Gastroesophageal sphincter (tissue), 4 donors: ENCODE measurements around the gene CCT8. TPM values are rescaled to one million over a fixed set of nuclear protein-coding genes. Genes with fewer than 3 reads are reported as not detected.

Experiments used
- ATAC-seq: fragments of 150-250 bp; one replicate; pipeline ENCODE4 v1.9.1; 2016; ENCODE audit warnings: mild to moderate bottlenecking, moderate library complexity
- H3K27ac ChIP-seq, 4 donors: fragments of 200-600 bp; sonication (generic) in 3 of 4; 1 replicate in 3 of 4; 2 replicates in 1 of 4; pipeline ENCODE4 v1.5.1; 2016 to 2019
- H3K27me3 ChIP-seq: fragments of 200-600 bp; sonication (generic); one replicate; pipeline ENCODE4 v1.5.1; 2019
- H3K36me3 ChIP-seq, 2 donors: fragments of 200-600 bp; sonication (generic); one replicate each; pipeline ENCODE4 v1.5.1; 2019; ENCODE audit warnings: control low read depth in 1 of 2
- H3K4me1 ChIP-seq, 3 donors: fragments of 200-600 bp; sonication (generic); 1 replicate in 2 of 3; 2 replicates in 1 of 3; pipeline ENCODE4 v1.5.1; 2016 to 2019; ENCODE audit warnings: control low read depth in 2 of 3
- H3K4me3 ChIP-seq, 2 donors: fragments of 200-600 bp; sonication (generic); one replicate each; pipeline ENCODE4 v1.5.1; 2019; ENCODE audit warnings: mild to moderate bottlenecking in 1 of 2, moderate library complexity in 1 of 2
- H3K9me3 ChIP-seq, 3 donors: fragments of 200-600 bp; sonication (generic); one replicate each; pipeline ENCODE4 v1.5.1; 2017 to 2019; ENCODE audit warnings: control low read depth in 2 of 3
- EP300 ChIP-seq: sonication (generic); formaldehyde crosslinking; IDR thresholded peaks from one replicate; pipeline ENCODE4 v1.6.1; 2017; ENCODE audit warnings: antibody characterized with exemption, mild to moderate bottlenecking
- POLR2A ChIP-seq, 2 donors: fragments of 450-650 bp; IDR thresholded peaks; one replicate each; pipeline ENCODE4 v1.6.1; 2017; ENCODE audit warnings: antibody characterized with exemption in 2 of 2, mild to moderate bottlenecking in 2 of 2, moderate library complexity in 1 of 2
- POLR2AphosphoS5 ChIP-seq: sonication (generic); formaldehyde crosslinking; IDR thresholded peaks from one replicate; pipeline ENCODE4 v1.6.1; 2017; ENCODE audit warnings: antibody characterized with exemption
- WGBS, 2 donors: methylation state at CpG; one replicate each; pipeline ENCODE4 v1.1.5; 2018; ENCODE audit warnings: low coverage in 1 of 2; 5-methylcytosine and 5-hydroxymethylcytosine counted together
- total RNA-seq, 4 donors: library from RNA; depleted of rRNA; stranded (reverse); fragments of >200 nt; gene quantifications; one replicate each; pipeline ENCODE4 v1.1.0, GENCODE V29; 2016
- TF ChIP-seq, protein P1 (sequence below), 4 experiments: fragments of 200-600 bp in 2 of 4; fragments of 450-650 bp in 2 of 4; sonication (generic) in 1 of 4; IDR thresholded peaks; one replicate each; pipeline ENCODE4 v1.5.1; 2017 to 2019; ENCODE audit warnings: antibody characterized with exemption in 4 of 4, mild to moderate bottlenecking in 2 of 4, moderate library complexity in 2 of 4

Gene CCT8, protein sequence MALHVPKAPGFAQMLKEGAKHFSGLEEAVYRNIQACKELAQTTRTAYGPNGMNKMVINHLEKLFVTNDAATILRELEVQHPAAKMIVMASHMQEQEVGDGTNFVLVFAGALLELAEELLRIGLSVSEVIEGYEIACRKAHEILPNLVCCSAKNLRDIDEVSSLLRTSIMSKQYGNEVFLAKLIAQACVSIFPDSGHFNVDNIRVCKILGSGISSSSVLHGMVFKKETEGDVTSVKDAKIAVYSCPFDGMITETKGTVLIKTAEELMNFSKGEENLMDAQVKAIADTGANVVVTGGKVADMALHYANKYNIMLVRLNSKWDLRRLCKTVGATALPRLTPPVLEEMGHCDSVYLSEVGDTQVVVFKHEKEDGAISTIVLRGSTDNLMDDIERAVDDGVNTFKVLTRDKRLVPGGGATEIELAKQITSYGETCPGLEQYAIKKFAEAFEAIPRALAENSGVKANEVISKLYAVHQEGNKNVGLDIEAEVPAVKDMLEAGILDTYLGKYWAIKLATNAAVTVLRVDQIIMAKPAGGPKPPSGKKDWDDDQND
- 100 to 1,000 TPM in 1 of 4 donors, 10 to 100 TPM in 3; 90.6 to 133 (median 90.9) TPM for total RNA-seq

DNA sequence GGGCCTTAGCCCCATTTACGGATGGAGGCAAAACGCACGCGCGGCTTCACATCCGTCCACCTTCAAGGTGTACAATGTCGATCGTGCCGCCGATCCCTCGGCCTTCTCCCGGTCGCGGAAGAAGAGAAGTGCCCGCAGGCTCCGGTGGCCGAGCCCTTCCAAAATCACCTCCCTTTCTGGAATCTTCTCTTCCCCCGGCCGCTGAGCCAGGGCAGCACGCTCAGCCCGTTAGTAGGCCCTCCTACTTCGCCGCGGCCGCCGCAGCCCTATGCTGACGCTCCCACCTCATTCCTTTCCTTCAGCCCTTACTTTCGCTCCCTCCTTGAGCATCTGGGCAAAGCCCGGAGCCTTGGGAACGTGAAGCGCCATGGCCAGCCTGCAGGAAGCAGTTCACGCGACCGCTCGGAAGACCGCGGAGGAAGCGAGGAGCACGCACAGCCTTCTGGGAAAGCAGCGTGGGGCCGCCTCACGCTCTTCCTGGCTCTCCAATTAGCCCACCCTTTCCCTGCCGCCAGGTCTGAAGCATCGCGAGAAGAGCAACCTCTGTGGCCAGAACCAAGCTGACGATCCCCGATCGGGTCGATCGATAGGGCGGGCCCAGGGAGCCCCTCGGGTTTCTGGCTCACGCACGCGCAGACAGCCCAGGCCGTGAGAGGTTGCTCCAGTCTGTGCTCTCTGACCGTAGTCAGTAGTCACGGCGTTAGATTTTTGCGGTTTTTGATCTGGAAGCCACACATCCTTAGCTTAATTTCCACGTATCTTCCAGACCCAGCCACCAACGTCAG is at the start of gene CCT8:
Gene CCT8, minus strand, starts transcription at position 427 of the 785 bp plus-strand sequence. Its CDS starts 58 bp downstream, at position 369.
- Histone ChIP-seq H3K9me3 (no peaks in the 10 kb centered on the region), H3K27me3 (no peaks in the 10 kb centered on the region), H3K36me3 (peaks cover 0 to 14% of the 10 kb centered on the region in 2 donors), H3K4me1 (peaks cover 0 to 54% (median 14%) of the 10 kb centered on the region in 3 donors), H3K27ac (peak within 1 kb of the TSS; percentile 76 to 96 (median 91)), H3K4me3 (peak within 1 kb of the TSS; percentile 88)
- TF ChIP-seq POLR2A (IDR thresholded peaks at IDR 0.05) (peak; percentile 69 to 80), POLR2AphosphoS5 (peak; percentile 92), EP300 (no peak)
- TF ChIP-seq, protein P1, sequence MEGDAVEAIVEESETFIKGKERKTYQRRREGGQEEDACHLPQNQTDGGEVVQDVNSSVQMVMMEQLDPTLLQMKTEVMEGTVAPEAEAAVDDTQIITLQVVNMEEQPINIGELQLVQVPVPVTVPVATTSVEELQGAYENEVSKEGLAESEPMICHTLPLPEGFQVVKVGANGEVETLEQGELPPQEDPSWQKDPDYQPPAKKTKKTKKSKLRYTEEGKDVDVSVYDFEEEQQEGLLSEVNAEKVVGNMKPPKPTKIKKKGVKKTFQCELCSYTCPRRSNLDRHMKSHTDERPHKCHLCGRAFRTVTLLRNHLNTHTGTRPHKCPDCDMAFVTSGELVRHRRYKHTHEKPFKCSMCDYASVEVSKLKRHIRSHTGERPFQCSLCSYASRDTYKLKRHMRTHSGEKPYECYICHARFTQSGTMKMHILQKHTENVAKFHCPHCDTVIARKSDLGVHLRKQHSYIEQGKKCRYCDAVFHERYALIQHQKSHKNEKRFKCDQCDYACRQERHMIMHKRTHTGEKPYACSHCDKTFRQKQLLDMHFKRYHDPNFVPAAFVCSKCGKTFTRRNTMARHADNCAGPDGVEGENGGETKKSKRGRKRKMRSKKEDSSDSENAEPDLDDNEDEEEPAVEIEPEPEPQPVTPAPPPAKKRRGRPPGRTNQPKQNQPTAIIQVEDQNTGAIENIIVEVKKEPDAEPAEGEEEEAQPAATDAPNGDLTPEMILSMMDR (IDR thresholded peaks at IDR 0.05), result no peak
- ATAC-seq, result peak; percentile 98
- 0% methylated on average over 6 to 13 of the region's 62 CpGs for WGBS, 2 donors

DNA sequence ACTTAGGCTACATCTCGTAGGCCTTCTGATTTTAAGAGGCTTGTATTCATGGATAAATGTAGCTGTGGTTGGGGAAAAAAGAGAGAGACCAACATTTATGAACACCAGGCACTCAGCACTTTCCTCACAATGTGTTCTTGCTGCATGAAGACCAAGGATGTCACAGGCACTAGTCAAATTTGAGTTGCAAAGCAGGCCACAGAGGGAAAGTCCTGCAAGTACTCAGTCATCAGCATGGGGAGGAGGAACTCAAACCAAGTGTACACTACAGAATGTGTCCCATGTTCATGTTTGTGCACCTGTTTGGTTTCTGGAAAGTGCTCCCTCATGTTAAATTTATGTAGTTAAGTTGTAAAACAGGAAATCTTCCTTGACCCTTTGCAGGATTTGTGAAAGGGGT is 48.3 kb upstream of the CCT8 start:
- Histone ChIP-seq H3K9me3 (no peaks in the 10 kb centered on the region), H3K4me1 (no peaks in the 10 kb centered on the region), H3K27ac (no peak overlapping the region), H3K27me3 (no peaks in the 10 kb centered on the region), H3K4me3 (no peak overlapping the region), H3K36me3 (no peaks in the 10 kb centered on the region)
- TF ChIP-seq, protein P1 (IDR thresholded peaks at IDR 0.05), result no peak
- TF ChIP-seq POLR2A (IDR thresholded peaks at IDR 0.05), result no peak
- no peak for TF ChIP-seq POLR2AphosphoS5
- no peak for TF ChIP-seq EP300
- 78% methylated on average over 1 of the region's 1 CpG; no CpG with 5 or more reads in 1 of the 2 donors for WGBS, 2 donors
- no peak for ATAC-seq

DNA sequence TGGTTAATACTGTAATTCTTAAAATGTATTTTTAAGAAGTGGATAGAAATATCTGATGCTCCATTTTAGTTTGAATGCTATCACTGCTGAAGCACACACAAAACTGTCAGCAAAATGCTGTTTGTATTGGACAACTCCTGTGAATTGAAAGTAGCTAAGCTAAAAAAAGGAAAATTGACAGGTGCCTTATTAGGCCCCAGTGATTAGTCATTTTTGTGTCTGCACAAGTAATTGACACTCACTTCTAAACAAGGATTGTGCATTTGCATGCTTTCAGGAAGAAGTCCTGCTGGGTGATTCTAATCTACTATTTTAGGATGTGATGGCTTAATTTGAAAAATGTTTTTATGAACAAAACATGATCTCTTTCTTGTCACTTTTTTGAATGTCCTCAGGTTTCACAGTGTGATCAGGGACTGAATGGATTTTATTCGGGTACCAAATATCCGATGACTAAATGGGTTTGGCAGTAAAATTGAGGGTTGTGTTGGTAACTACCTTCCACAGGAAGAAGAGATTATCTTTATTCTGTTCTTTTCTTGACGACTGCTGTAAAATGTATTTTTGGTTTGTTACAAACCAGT is 44.0 kb upstream of the CCT8 start:
- no peaks in the 10 kb centered on the region for H3K4me1 ChIP-seq
- H3K27me3 ChIP-seq, result no peaks in the 10 kb centered on the region
- H3K4me3 ChIP-seq, result no peak overlapping the region
- no peak for ATAC-seq
- no peaks in the 10 kb centered on the region for H3K9me3 ChIP-seq
- no peaks in the 10 kb centered on the region for H3K36me3 ChIP-seq
- no peak overlapping the region for H3K27ac ChIP-seq
- no peak for TF ChIP-seq POLR2A (IDR thresholded peaks at IDR 0.05)
- TF ChIP-seq, protein P1 (IDR thresholded peaks at IDR 0.05), result no peak
- TF ChIP-seq POLR2AphosphoS5, result no peak
- TF ChIP-seq EP300, result no peak
- WGBS, 2 donors, result 83 to 93% methylated on average over 3 of the region's 3 CpGs

DNA sequence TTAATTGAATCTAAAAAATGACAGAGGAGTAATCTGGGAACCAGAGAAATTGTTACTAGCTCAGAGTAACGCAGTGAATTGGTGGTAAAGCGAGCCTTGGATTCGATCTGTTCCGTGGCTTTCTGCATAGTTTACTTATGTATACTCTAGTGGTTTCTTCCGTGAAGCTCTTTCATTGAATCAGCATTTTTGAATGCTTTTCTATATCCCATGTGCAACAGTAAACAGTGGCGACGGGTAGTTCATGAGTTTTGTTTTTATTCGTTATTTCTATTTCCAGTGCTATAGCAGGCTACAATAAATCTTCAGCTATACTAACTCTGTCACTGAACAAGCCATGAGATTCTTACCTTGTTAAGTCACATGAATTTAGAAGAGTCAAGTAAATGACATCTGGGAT is 42.5 kb upstream of the CCT8 start:
- H3K9me3 ChIP-seq, result no peaks in the 10 kb centered on the region
- no peaks in the 10 kb centered on the region for H3K27me3 ChIP-seq
- WGBS, 2 donors, result 78 to 81% methylated on average over 8 of the region's 8 CpGs
- H3K27ac ChIP-seq, result no peak overlapping the region
- no peaks in the 10 kb centered on the region for H3K4me1 ChIP-seq
- H3K4me3 ChIP-seq, result no peak overlapping the region
- TF ChIP-seq, protein P1 (IDR thresholded peaks at IDR 0.05), result no peak
- TF ChIP-seq POLR2A (IDR thresholded peaks at IDR 0.05) (no peak), EP300 (no peak), POLR2AphosphoS5 (no peak)
- H3K36me3 ChIP-seq, result no peaks in the 10 kb centered on the region
- no peak for ATAC-seq
